ENCODE data around the gene TCTN1.
"Not testable (repeated sequence)": the region's sequence is repeated elsewhere in the genome, so short reads cannot be mapped to it uniquely, and the experiment has no call there.

The TCTN1 gene

GRCh38 chr12:110613771-110614684 lies at the start of gene TCTN1:
TSS of gene TCTN1 (plus strand) at chr12:110614129. CDS start at chr12:110614183, 54 bp downstream.
- no peak for TF ChIP-seq CTCF (conservative IDR thresholded peaks at IDR 0.05; ENCODE audit: low read depth, low read length)
- peak; percentile 76 for DNase-seq (ENCODE audit: low read depth)
- H3K4me3 ChIP-seq (ENCODE audit: low read length): peak within 1 kb of the TSS; percentile 73

- no peak overlapping the region for H3K4me3 ChIP-seq (ENCODE audit: low read length)
- no peak for DNase-seq (ENCODE audit: low read depth)
- TF ChIP-seq CTCF (conservative IDR thresholded peaks at IDR 0.05; ENCODE audit: low read depth, low read length): no peak
Observed at GRCh38 chr12:110564471-110564991, 49.4 kb upstream of the TCTN1 start.

GRCh38 chr12:110565894-110566871 lies 47.7 kb upstream of the TCTN1 start:
- TF ChIP-seq CTCF (conservative IDR thresholded peaks at IDR 0.05; ENCODE audit: low read depth, low read length): no peak

GRCh38 chr12:110566993-110567392 lies 46.9 kb upstream of the TCTN1 start:
- H3K4me3 ChIP-seq (ENCODE audit: low read length): no peak overlapping the region
- no peak for DNase-seq (ENCODE audit: low read depth)
- no peak for TF ChIP-seq CTCF (conservative IDR thresholded peaks at IDR 0.05; ENCODE audit: low read depth, low read length)

More at GRCh38 chr12:110565894-110566871, 47.7 kb upstream of the TCTN1 start:
- no peak overlapping the region for H3K4me3 ChIP-seq (ENCODE audit: low read length)
- DNase-seq (ENCODE audit: low read depth): no peak

- no peak for TF ChIP-seq CTCF (conservative IDR thresholded peaks at IDR 0.05; ENCODE audit: low read depth, low read length)
- DNase-seq (ENCODE audit: low read depth): no peak
- no peak overlapping the region for H3K4me3 ChIP-seq (ENCODE audit: low read length)
Observed at GRCh38 chr12:110568752-110569151, 45.2 kb upstream of the TCTN1 start.

GRCh38 chr12:110569838-110570237 lies 44.1 kb upstream of the TCTN1 start:
- not testable (repeated sequence) for DNase-seq (ENCODE audit: low read depth); H3K4me3 ChIP-seq (ENCODE audit: low read length)

GRCh38 chr12:110570798-110571197 lies 43.1 kb upstream of the TCTN1 start:
- DNase-seq (ENCODE audit: low read depth); H3K4me3 ChIP-seq (ENCODE audit: low read length): not testable (repeated sequence)

Measured in retinal pigment epithelial cell (primary cell).